K562 (cell line): ENCODE results near the gene CCDC60. TPM values are rescaled to one million over a fixed set of nuclear protein-coding genes. Genes with fewer than 3 reads are reported as not detected.

Source experiments
- ATAC-seq: fragments of 200-7000 bp; cut with Tn5 transposase; 3 replicates; pipeline ENCODE4 v1.9.1; 2020; ENCODE audit warnings: moderate library complexity
- BruUV-seq: library from RNA; stranded (reverse); fragments of 400-500 nt; replicated peaks from 2 replicates; lab custom pipeline; 2021; lab: Mats Ljungman, UMichigan
- CTCF ChIA-PET: fragments of 300-600 bp; formaldehyde crosslinking; extraction: SDS; loops from one replicate; lab custom pipeline; 2021; ENCODE audit warnings: low intra/inter-chr PET ratio; lab: Yijun Ruan, JAX
- POLR2A ChIA-PET: fragments of 300-600, 350-650 bp; sonication (Branson Sonifier 250); formaldehyde crosslinking; extraction: SDS; loops from one replicate; lab custom pipeline; 2021; ENCODE audit warnings: antibody characterized with exemption, inconsistent platforms; lab: Yijun Ruan, JAX
- DNase-seq, 4 experiments: peaks; one replicate each; pipeline versions ENCODE4 v3.0.0 to v3.0.0-alpha.2; 2011 to 2018; ENCODE audit warnings: low spot score in 3 of 4, mixed read lengths in 3 of 4; ENCODE audit errors: extremely low read depth in 1 of 4
- FAIRE-seq: peaks from 2 replicates; lab custom pipeline; 2011; peaks lifted over from hg19 to GRCh38; lab: Jason Lieb, UNC
- H2AFZ ChIP-seq: 2 replicates; pipeline ENCODE4 v1.6.0; 2011; ENCODE audit warnings: low read depth, low read length, control low read depth, inconsistent platforms
- H3K27ac ChIP-seq: fragments of 200-600 bp; 3 replicates; pipeline ENCODE4 v1.8.0; 2011; ENCODE audit warnings: low read depth, mild to moderate bottlenecking, control low read depth, inconsistent platforms, low read length, moderate library complexity, mixed read lengths; ENCODE audit errors: extremely low read depth
- H3K27me3 ChIP-seq, 2 experiments: fragments of 300-600 bp in 1 of 2; 2 replicates in 1 of 2; 3 replicates in 1 of 2; pipeline versions ENCODE4 v1.6.0 to v1.8.0; 2011; ENCODE audit warnings: inconsistent platforms in 2 of 2, low read length in 2 of 2, mild to moderate bottlenecking in 1 of 2, mixed read lengths in 1 of 2, moderate library complexity in 1 of 2; ENCODE audit not compliant: control insufficient read depth in 2 of 2, insufficient read depth in 2 of 2
- H3K36me3 ChIP-seq: fragments of 300-600 bp; 3 replicates; pipeline ENCODE4 v1.8.0; 2011; ENCODE audit warnings: mild to moderate bottlenecking, low read length, inconsistent platforms; ENCODE audit not compliant: control insufficient read depth, insufficient read depth
- H3K4me1 ChIP-seq, 2 experiments: fragments of 200-600 bp in 1 of 2; replicated peaks in 1 of 2; 2 replicates in 1 of 2; 3 replicates in 1 of 2; pipeline versions ENCODE4 v1.5.1 to v1.8.0; 2011; ENCODE audit warnings: inconsistent platforms in 2 of 2, low read length in 2 of 2, mild to moderate bottlenecking in 1 of 2, mixed read lengths in 1 of 2, moderate library complexity in 1 of 2; ENCODE audit not compliant: control insufficient read depth in 2 of 2, insufficient read depth in 2 of 2
- H3K4me2 ChIP-seq: 2 replicates; pipeline ENCODE4 v1.6.1; 2011; ENCODE audit warnings: low read length, control low read depth, inconsistent platforms, mixed read lengths; ENCODE audit not compliant: insufficient read depth
- H3K4me3 ChIP-seq: fragments of 200-600 bp; sonication (generic), shearing (Covaris generic); 2 replicates; pipeline ENCODE4 v1.5.1; 2016; ENCODE audit warnings: control low read depth, inconsistent platforms
- H3K79me2 ChIP-seq: fragments of 200-600 bp; 3 replicates; pipeline ENCODE4 v1.8.0; 2011; ENCODE audit warnings: low read length, inconsistent platforms; ENCODE audit not compliant: control insufficient read depth, insufficient read depth
- H3K9ac ChIP-seq, 2 experiments: 2 replicates each; pipeline versions ENCODE4 v1.6.0 to v1.6.1; 2011; ENCODE audit warnings: low read depth in 2 of 2, low read length in 2 of 2, control low read depth in 1 of 2, inconsistent platforms in 1 of 2, mild to moderate bottlenecking in 1 of 2, mixed read lengths in 1 of 2; ENCODE audit not compliant: insufficient read depth in 1 of 2
- H3K9me1 ChIP-seq: one replicate; pipeline ENCODE4 v1.6.0; 2011; ENCODE audit warnings: inconsistent platforms, mild to moderate bottlenecking, low read length, moderate library complexity; ENCODE audit not compliant: control insufficient read depth, insufficient read depth
- H3K9me3 ChIP-seq: replicated peaks from 2 replicates; pipeline ENCODE4 v1.5.1; 2011; ENCODE audit warnings: low read depth, low read length, inconsistent platforms; ENCODE audit not compliant: control insufficient read depth, insufficient read depth
- H4K20me1 ChIP-seq: replicated peaks from 2 replicates; pipeline ENCODE4 v1.6.1; 2011; ENCODE audit warnings: low read length, inconsistent platforms, mixed read lengths; ENCODE audit not compliant: control insufficient read depth, insufficient read depth
- BACH1 ChIP-seq: fragments of 200-800 bp; sonication (Bioruptor generic); IDR thresholded peaks from 2 replicates; pipeline ENCODE4 v1.6.1; 2016; ENCODE audit warnings: missing genetic modification characterization, missing compliant biosample characterization
- CEBPB ChIP-seq: fragments of 450-650 bp; IDR thresholded peaks from 2 replicates; pipeline ENCODE4 v1.6.1; 2016; ENCODE audit warnings: missing genetic modification characterization, missing compliant biosample characterization
- CEBPG ChIP-seq, 3 experiments: fragments of 200-800 bp in 1 of 3; sonication (Bioruptor generic) in 1 of 3; sonication (generic) in 1 of 3; formaldehyde crosslinking in 1 of 3; IDR thresholded peaks in 2 of 3; conservative IDR thresholded peaks in 1 of 3; 2 replicates each; pipeline versions ENCODE4 v1.6.1 to v1.8.0; 2016 to 2022; ENCODE audit warnings: missing compliant biosample characterization in 2 of 3, missing genetic modification characterization in 2 of 3, mild to moderate bottlenecking in 1 of 3, missing genetic modification reagents in 1 of 3
- SNAPC5 ChIP-seq: fragments of 250-450 bp; sonication (Bioruptor Pico); IDR thresholded peaks from 2 replicates; pipeline ENCODE4 v1.8.0; 2021; ENCODE audit warnings: moderate library complexity, mild to moderate bottlenecking, inconsistent platforms
- YY1 ChIP-seq, 3 experiments: IDR thresholded peaks; 2 replicates each; pipeline ENCODE4 v1.6.1; 2011; ENCODE audit warnings: low read length in 2 of 3, mild to moderate bottlenecking in 2 of 3, moderate library complexity in 2 of 3, borderline replicate concordance in 1 of 3, control low read depth in 1 of 3, low read depth in 1 of 3; ENCODE audit not compliant: insufficient read depth in 3 of 3, insufficient replicate concordance in 2 of 3, control insufficient read depth in 1 of 3, insufficient read length in 1 of 3; ENCODE audit errors: extremely low read depth in 1 of 3
- WGBS: fragments of 100-300 bp; shearing (Covaris generic); methylation state at CpG from one replicate; pipeline ENCODE4 v1.1.6; 2016; ENCODE audit warnings: low coverage, mixed read lengths; ENCODE audit not compliant: insufficient coverage; ENCODE audit errors: missing lambda C conversion rate; 5-methylcytosine and 5-hydroxymethylcytosine counted together
- in situ Hi-C: fragments of 300-500 bp; cut with MboI; formaldehyde crosslinking; loops from 4 replicates; pipeline ENCODE4 v1.15.0; 2018; ENCODE audit warnings: inconsistent platforms, mixed read lengths
- intact Hi-C: fragments of 100-400 bp; cut with micrococcal nuclease; formaldehyde crosslinking; loops from 2 replicates; pipeline ENCODE4 v1.14.2; 2022
- polyA plus RNA-seq, 8 experiments: library from polyadenylated mRNA; depleted of rRNA in 4 of 8; stranded (reverse) in 5 of 8; unstranded in 3 of 8; fragments of >200 nt; fragmentation: Nextera tagmentation in 2 of 8; fragmentation: Illumina TruSeq in 1 of 8; extraction: Ambion mirVana in 2 of 8; extraction: Trizol in 1 of 8; gene quantifications; 2 replicates each; pipeline versions ENCODE4 v1.2.1 to v1.2.3, GENCODE V29; 2011 to 2014; ENCODE audit warnings: inconsistent platforms in 1 of 8, missing spikeins in 1 of 8
- total RNA-seq, 7 experiments: library from RNA; depleted of rRNA in 6 of 7; stranded (reverse); fragments of >200 nt in 6 of 7; fragmentation: Illumina TruSeq in 2 of 7; extraction: Trizol in 2 of 7; gene quantifications; 2 replicates each; pipeline versions ENCODE4 v1.2.1 to v1.2.3, GENCODE V29; 2011 to 2021; ENCODE audit warnings: low replicate concordance in 1 of 7
- TF ChIP-seq, protein P1 (sequence below): fragments of 450-650 bp; formaldehyde crosslinking; IDR thresholded peaks from 2 replicates; pipeline ENCODE4 v1.4.0; 2020; ENCODE audit warnings: mild to moderate bottlenecking, mixed read lengths

Gene CCDC60
- total and polyA plus RNA-seq, 9 of the 15 experiments (the other 6 are each of a cell fraction or from before 2014, with no cell fraction given) = not detected

DNA sequence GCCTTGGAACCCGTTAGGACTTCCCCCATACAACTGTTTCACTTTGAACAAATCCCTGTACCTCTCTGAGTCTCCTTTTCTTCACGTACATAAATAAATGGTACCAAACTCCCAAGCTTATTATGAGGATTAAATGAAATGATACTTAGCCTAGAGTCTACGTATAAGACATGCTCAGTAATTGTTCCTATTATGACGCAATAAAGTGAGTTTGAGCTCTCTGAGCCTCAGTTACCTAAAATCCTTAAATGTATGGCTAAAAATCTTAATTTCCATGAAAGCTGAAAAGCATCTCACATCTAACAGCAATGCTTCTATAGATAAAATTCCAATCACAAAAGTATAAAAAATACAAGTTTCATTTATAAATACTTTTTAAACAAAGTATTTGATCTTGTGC is 141.1 kb downstream of the CCDC60 start:
- Histone ChIP-seq H4K20me1 (no peaks in the 10 kb centered on the region), H2AFZ (no peak overlapping the region), H3K9me1 (no peaks in the 10 kb centered on the region), H3K36me3 (no peaks in the 10 kb centered on the region), H3K4me3 (no peak overlapping the region), H3K9me3 (no peaks in the 10 kb centered on the region), H3K27ac (no peak overlapping the region), H3K9ac (no peak overlapping the region), H3K4me1 (no peaks in the 10 kb centered on the region), H3K27me3 (no peaks in the 10 kb centered on the region), H3K4me2 (no peak overlapping the region), H3K79me2 (no peaks in the 10 kb centered on the region)
- ChIA-PET CTCF (no interaction called here), POLR2A (interaction anchor here (1.6 kb wide), 1 partner anchor 16 kb away, joined by 3 read pairs; no protein-coding TSS in a partner anchor)
- in situ Hi-C loops = no loop called here
- BruUV-seq = no TSS peak
- intact Hi-C loops = no loop called here
- no peak for ATAC-seq
- DNase-seq = no peak
- 2% methylated on average over 4 of the region's 4 CpGs for WGBS
- FAIRE-seq = no peak
- TF ChIP-seq BACH1 (tag) = no peak
- peak; percentile 28; the same call in 1 of the 2 replicates for TF ChIP-seq CEBPB (tag)
- TF ChIP-seq CEBPG (CRISPR knock-in tag; IDR thresholded peaks at IDR 0.05) = no peak
- peak; percentile 25 to 67; a peak in 3 of 4 replicates for TF ChIP-seq CEBPG (tag; conservative IDR thresholded peaks at IDR 0.05 in 1 of 2, IDR thresholded peaks at IDR 0.05 in 1 of 2)

DNA sequence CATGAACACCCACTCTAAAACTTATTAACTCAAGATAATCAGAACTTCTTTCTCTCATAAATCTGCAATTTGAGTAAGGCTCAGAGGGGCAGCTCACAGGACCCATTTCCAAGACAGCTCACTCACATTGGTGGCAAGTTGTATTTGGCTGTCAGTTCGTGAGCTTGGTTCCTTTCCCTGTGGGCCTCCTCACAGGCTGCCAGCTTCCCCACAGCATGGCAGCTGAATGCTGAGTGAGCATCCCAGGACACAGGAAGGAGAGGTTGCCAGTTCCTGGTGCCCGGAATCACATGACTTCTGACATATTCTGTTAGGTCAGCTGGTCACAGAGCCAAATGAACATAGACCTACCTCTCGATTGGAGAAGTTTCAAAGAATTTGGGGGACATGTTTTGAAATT is 142.4 kb downstream of the CCDC60 start:
- TF ChIP-seq YY1 (IDR thresholded peaks at IDR 0.05; ENCODE audit: borderline replicate concordance in 1 of 3, control insufficient read depth in 1 of 3, extremely low read depth in 1 of 3, insufficient read depth in 3 of 3, insufficient read length in 1 of 3, insufficient replicate concordance in 2 of 3, low read depth in 1 of 3, low read length in 2 of 3) (peak in 1 of 3 experiments; percentile 28), SNAPC5 (CRISPR knock-in tag) (no peak)
- TF ChIP-seq, protein P1, sequence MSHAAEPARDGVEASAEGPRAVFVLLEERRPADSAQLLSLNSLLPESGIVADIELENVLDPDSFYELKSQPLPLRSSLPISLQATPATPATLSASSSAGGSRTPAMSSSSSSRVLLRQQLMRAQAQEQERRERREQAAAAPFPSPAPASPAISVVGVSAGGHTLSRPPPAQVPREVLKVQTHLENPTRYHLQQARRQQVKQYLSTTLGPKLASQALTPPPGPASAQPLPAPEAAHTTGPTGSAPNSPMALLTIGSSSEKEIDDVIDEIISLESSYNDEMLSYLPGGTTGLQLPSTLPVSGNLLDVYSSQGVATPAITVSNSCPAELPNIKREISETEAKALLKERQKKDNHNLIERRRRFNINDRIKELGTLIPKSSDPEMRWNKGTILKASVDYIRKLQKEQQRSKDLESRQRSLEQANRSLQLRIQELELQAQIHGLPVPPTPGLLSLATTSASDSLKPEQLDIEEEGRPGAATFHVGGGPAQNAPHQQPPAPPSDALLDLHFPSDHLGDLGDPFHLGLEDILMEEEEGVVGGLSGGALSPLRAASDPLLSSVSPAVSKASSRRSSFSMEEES (CRISPR knock-in tag) = 0 out of 2 replicates have a peak, but pooled peaks have one; percentile 5
- no peaks in the 10 kb centered on the region for H3K9me3 ChIP-seq
- H3K4me3 ChIP-seq = no peak overlapping the region
- H3K36me3 ChIP-seq = no peaks in the 10 kb centered on the region
- H4K20me1 ChIP-seq = no peaks in the 10 kb centered on the region
- WGBS = 0% methylated on average over 3 of the region's 3 CpGs
- in situ Hi-C loops (no loop called here), intact Hi-C loops (no loop called here)
- ChIA-PET POLR2A (interaction anchor here (1.6 kb wide), 1 partner anchor 15 kb away, joined by 3 read pairs; no protein-coding TSS in a partner anchor), CTCF (no interaction called here)
- H3K9me1 ChIP-seq = no peaks in the 10 kb centered on the region
- no peak overlapping the region for H3K9ac ChIP-seq
- no peak overlapping the region for H2AFZ ChIP-seq
- H3K4me1 ChIP-seq = no peaks in the 10 kb centered on the region
- H3K79me2 ChIP-seq = no peaks in the 10 kb centered on the region
- H3K27me3 ChIP-seq = no peaks in the 10 kb centered on the region
- no TSS peak for BruUV-seq
- ATAC-seq (no peak), FAIRE-seq (no peak), DNase-seq (no peak)
- H3K27ac ChIP-seq = no peak overlapping the region
- H3K4me2 ChIP-seq = no peak overlapping the region
